Endothelial cell of umbilical vein (primary cell): Measurements from ENCODE around the gene RPS6KA4. TPM values are rescaled to one million over a fixed set of nuclear protein-coding genes. Genes with fewer than 3 reads are reported as not detected.

ENCODE experiments used
- BruUV-seq: library from RNA; stranded (reverse); fragments of 400-500 nt; replicated peaks from 2 replicates; lab custom pipeline; 2021; lab: Mats Ljungman, UMichigan
- CTCF ChIA-PET: fragments of 300-600, 350-600 bp; sonication (Branson Sonifier 250); formaldehyde crosslinking; loops from one replicate; lab custom pipeline; 2021; ENCODE audit warnings: antibody characterized with exemption, inconsistent platforms; lab: Charles Lee
- POLR2A ChIA-PET: fragments of 300-600, 350-600 bp; sonication (Branson Sonifier 250); formaldehyde crosslinking; loops from one replicate; lab custom pipeline; 2021; ENCODE audit warnings: antibody characterized with exemption, inconsistent platforms; lab: Charles Lee
- DNase-seq: peaks from one replicate; pipeline ENCODE4 v3.0.0-alpha.2; 2011; ENCODE audit warnings: low read depth, low spot score
- FAIRE-seq: peaks from 2 replicates; lab custom pipeline; 2011; peaks lifted over from hg19 to GRCh38; lab: Jason Lieb, UNC
- H2AFZ ChIP-seq: 2 replicates; pipeline ENCODE4 v1.6.0; 2012; ENCODE audit warnings: low read depth, low read length, control low read depth, inconsistent platforms
- H3K27ac ChIP-seq: 2 replicates; pipeline ENCODE4 v1.5.1; 2011; ENCODE audit warnings: low read depth, mild to moderate bottlenecking, control low read depth, low read length, moderate library complexity; ENCODE audit not compliant: insufficient read depth
- H3K27me3 ChIP-seq, 2 experiments: 2 replicates each; pipeline versions ENCODE4 v1.6.0 to v1.6.1; 2011; ENCODE audit warnings: low read length in 2 of 2, mixed read lengths in 1 of 2; ENCODE audit not compliant: control insufficient read depth in 2 of 2, insufficient read depth in 2 of 2
- H3K36me3 ChIP-seq, 2 experiments: 2 replicates in 1 of 2; 3 replicates in 1 of 2; pipeline ENCODE4 v1.5.1; 2011; ENCODE audit warnings: low read length in 2 of 2, mild to moderate bottlenecking in 1 of 2, moderate library complexity in 1 of 2; ENCODE audit not compliant: control insufficient read depth in 2 of 2, insufficient read depth in 2 of 2; ENCODE audit errors: extremely low read depth in 1 of 2
- H3K4me1 ChIP-seq: 3 replicates; pipeline ENCODE4 v1.5.1; 2011; ENCODE audit warnings: mild to moderate bottlenecking, low read length; ENCODE audit not compliant: control insufficient read depth, insufficient read depth; ENCODE audit errors: extremely low read depth
- H3K4me2 ChIP-seq: 2 replicates; pipeline ENCODE4 v1.6.1; 2011; ENCODE audit warnings: low read length, control low read depth, mixed read lengths; ENCODE audit not compliant: insufficient read depth
- H3K4me3 ChIP-seq, 3 experiments: fragments of 200-600 bp in 1 of 3; sonication (generic), shearing (Covaris generic) in 1 of 3; replicated peaks in 1 of 3; 2 replicates each; pipeline ENCODE4 v1.5.1; 2011 to 2016; ENCODE audit warnings: control low read depth in 3 of 3, low read length in 3 of 3, mild to moderate bottlenecking in 2 of 3, inconsistent platforms in 1 of 3, low read depth in 1 of 3, moderate library complexity in 1 of 3; ENCODE audit not compliant: insufficient read depth in 1 of 3
- H3K79me2 ChIP-seq: 2 replicates; pipeline ENCODE4 v1.6.0; 2012; ENCODE audit warnings: low read length, inconsistent platforms; ENCODE audit not compliant: control insufficient read depth, insufficient read depth
- H3K9ac ChIP-seq: replicated peaks from 2 replicates; pipeline ENCODE3; 2011; ENCODE audit warnings: low read length, control low read depth; ENCODE audit not compliant: insufficient read depth; ENCODE audit errors: extremely low read depth
- H3K9me1 ChIP-seq: replicated peaks from 3 replicates; pipeline ENCODE4 v1.6.0; 2011; ENCODE audit warnings: mild to moderate bottlenecking, low read length; ENCODE audit not compliant: control insufficient read depth, insufficient read depth; ENCODE audit errors: extremely low read depth
- H3K9me3 ChIP-seq: replicated peaks from 2 replicates; pipeline ENCODE4 v1.5.1; 2012; ENCODE audit warnings: low read length, inconsistent platforms; ENCODE audit not compliant: control insufficient read depth, insufficient read depth
- H4K20me1 ChIP-seq: replicated peaks from 2 replicates; pipeline ENCODE3; 2011; ENCODE audit warnings: mild to moderate bottlenecking, low read length; ENCODE audit not compliant: control insufficient read depth, insufficient read depth; ENCODE audit errors: extremely low read depth
- CTCF ChIP-seq, 2 donors: IDR thresholded peaks; 1 replicate in 1 of 2; 2 replicates in 1 of 2; pipeline ENCODE4 v1.5.1; 2011; ENCODE audit warnings: low read length in 2 of 2, mild to moderate bottlenecking in 2 of 2, moderate library complexity in 2 of 2, control low read depth in 1 of 2, inconsistent platforms in 1 of 2, low read depth in 1 of 2; ENCODE audit not compliant: insufficient read depth in 1 of 2; ENCODE audit errors: extremely low read depth in 1 of 2
- EZH2 ChIP-seq: IDR thresholded peaks from 2 replicates; pipeline ENCODE4 v1.6.1; 2012; ENCODE audit warnings: borderline replicate concordance, low read depth, mild to moderate bottlenecking, moderate library complexity, low read length, inconsistent platforms; ENCODE audit not compliant: severe bottlenecking
- FOS ChIP-seq: IDR thresholded peaks from 2 replicates; pipeline ENCODE4 v1.6.1; 2011; ENCODE audit warnings: mild to moderate bottlenecking, low read length, moderate library complexity, borderline replicate concordance; ENCODE audit not compliant: insufficient read depth
- GATA2 ChIP-seq: IDR thresholded peaks from 2 replicates; pipeline ENCODE4 v1.7.0; 2011; ENCODE audit warnings: low read depth, mild to moderate bottlenecking, moderate library complexity, mixed read lengths, low read length; ENCODE audit not compliant: insufficient read length, insufficient read depth
- JUN ChIP-seq: IDR thresholded peaks from 2 replicates; pipeline ENCODE4 v1.6.1; 2011; ENCODE audit warnings: borderline replicate concordance, low read depth; ENCODE audit not compliant: insufficient read length, insufficient read depth
- MAX ChIP-seq: IDR thresholded peaks from 2 replicates; pipeline ENCODE4 v1.6.1; 2011; ENCODE audit not compliant: insufficient read depth, insufficient read length
- MYC ChIP-seq: IDR thresholded peaks from one replicate; pipeline ENCODE4 v1.6.1; 2011; ENCODE audit warnings: mild to moderate bottlenecking, low read depth, low read length
- POLR2A ChIP-seq: IDR thresholded peaks from 2 replicates; pipeline ENCODE4 v1.6.1; 2012; ENCODE audit warnings: low read depth, mild to moderate bottlenecking, control low read depth, low read length
- POLR2AphosphoS5 ChIP-seq: IDR thresholded peaks from 2 replicates; pipeline ENCODE4 v1.6.1; 2012; ENCODE audit warnings: low read depth, mild to moderate bottlenecking, control low read depth, low read length, moderate library complexity; ENCODE audit not compliant: insufficient read depth
- dilution Hi-C: fragments of 300-500 bp; cut with MboI; formaldehyde crosslinking; loops from one replicate; pipeline ENCODE4 v1.15.0; 2019; ENCODE audit warnings: low sequenced_read_pairs; ENCODE audit not compliant: extremely low pct_ligation_motif_present
- intact Hi-C: fragments of 100-400 bp; cut with micrococcal nuclease; formaldehyde crosslinking; loops from one replicate; pipeline ENCODE4 v1.10.0; 2022
- polyA plus RNA-seq, 4 experiments: library from polyadenylated mRNA; depleted of rRNA in 3 of 4; stranded (reverse) in 3 of 4; unstranded in 1 of 4; fragments of >200 nt; gene quantifications; 2 replicates each; pipeline versions ENCODE4 v1.2.1 to v1.2.3, GENCODE V29; 2011 to 2012; ENCODE audit warnings: missing spikeins in 1 of 4
- total RNA-seq: library from RNA; stranded (reverse); gene quantifications from 2 replicates; pipeline ENCODE4 v1.2.3, GENCODE V29; 2021

RPS6KA4 gene
- total and polyA plus RNA-seq, 2 donors (not counting 3 experiments of a cell fraction or from before 2014, with no cell fraction given) = 26.5 to 44.1 TPM

GRCh38 chr11:64351136-64351631, 7.8 kb upstream of the RPS6KA4 start:
- no peak overlapping the region for H2AFZ ChIP-seq
- TF ChIP-seq MYC = no peak
- no peak for TF ChIP-seq MAX
- no peak for TF ChIP-seq CTCF (IDR thresholded peaks at IDR 0.05; ENCODE audit: extremely low read depth in 1 of 2, insufficient read depth in 1 of 2, low read depth in 1 of 2, low read length in 2 of 2)
- no peak for TF ChIP-seq POLR2AphosphoS5
- TF ChIP-seq GATA2 = no peak
- TF ChIP-seq JUN = no peak
- TF ChIP-seq FOS = no peak
- TF ChIP-seq EZH2 = no peak
- TF ChIP-seq POLR2A = no peak
- BruUV-seq = no TSS peak
- H3K4me3 ChIP-seq = no peak overlapping the region
- FAIRE-seq (no peak), DNase-seq (no peak)
- no peak overlapping the region for H3K27ac ChIP-seq
- intact Hi-C loops (no loop called here), dilution Hi-C loops (no loop called here)
- no peaks in the 10 kb centered on the region for H4K20me1 ChIP-seq
- H3K9me1 ChIP-seq = no peaks in the 10 kb centered on the region
- no peaks in the 10 kb centered on the region for H3K27me3 ChIP-seq
- no peaks in the 10 kb centered on the region for H3K36me3 ChIP-seq
- H3K4me1 ChIP-seq = peaks cover 6% of the 10 kb centered on the region
- H3K9me3 ChIP-seq = no peaks in the 10 kb centered on the region
- no peak overlapping the region for H3K4me2 ChIP-seq
- CTCF ChIA-PET = interaction anchor here (0.6 to 5.5 kb wide), 4 partner anchors 9 to 51 kb away, joined by 3 to 72 read pairs (median 7); partner anchors contain the start of genes PRDX5 and TRMT112
- no peak overlapping the region for H3K9ac ChIP-seq
- no peaks in the 10 kb centered on the region for H3K79me2 ChIP-seq
- POLR2A ChIA-PET = no interaction called here
